IPS-18a (cell line): ENCODE results near the gene MEGF8.

Source experiments
- H3K27ac ChIP-seq: one replicate; pipeline ENCODE4 v1.5.1; 2013; ENCODE audit warnings: low read length
- H3K27me3 ChIP-seq: one replicate; pipeline ENCODE4 v1.6.1; 2013; ENCODE audit warnings: mild to moderate bottlenecking, low read length; ENCODE audit not compliant: control insufficient read depth, insufficient read depth
- H3K36me3 ChIP-seq: one replicate; pipeline ENCODE4 v1.6.1; 2013; ENCODE audit warnings: low read depth, low read length; ENCODE audit not compliant: control insufficient read depth
- H3K4me1 ChIP-seq: one replicate; pipeline ENCODE4 v1.6.1; 2013; ENCODE audit warnings: low read depth, low read length; ENCODE audit not compliant: control insufficient read depth
- H3K4me3 ChIP-seq: one replicate; pipeline ENCODE4 v1.5.1; 2013; ENCODE audit warnings: low read length
- H3K9ac ChIP-seq: one replicate; pipeline ENCODE4 v1.6.1; 2013; ENCODE audit warnings: mild to moderate bottlenecking, low read length, moderate library complexity
- H3K9me3 ChIP-seq: one replicate; pipeline ENCODE4 v1.6.1; 2013; ENCODE audit warnings: low read depth, low read length; ENCODE audit not compliant: control insufficient read depth

Gene MEGF8

GRCh38 chr19:42386974-42387707, 61.7 kb downstream of the MEGF8 start:
- no peaks in the 10 kb centered on the region for H3K4me1 ChIP-seq
- peaks cover 14% of the 10 kb centered on the region for H3K27me3 ChIP-seq
- H3K9me3 ChIP-seq: no peaks in the 10 kb centered on the region
- peak overlapping the region; percentile 77 for H3K4me3 ChIP-seq
- no peak overlapping the region for H3K27ac ChIP-seq
- H3K9ac ChIP-seq: peak overlapping the region; percentile 70
- no peaks in the 10 kb centered on the region for H3K36me3 ChIP-seq

- no peaks in the 10 kb centered on the region for H3K4me1 ChIP-seq
- peaks cover 14% of the 10 kb centered on the region for H3K27me3 ChIP-seq
- H3K36me3 ChIP-seq: no peaks in the 10 kb centered on the region
- no peak overlapping the region for H3K4me3 ChIP-seq
- H3K9me3 ChIP-seq: no peaks in the 10 kb centered on the region
- no peak overlapping the region for H3K9ac ChIP-seq
- H3K27ac ChIP-seq: no peak overlapping the region
These were observed 63.5 kb downstream of the MEGF8 start for GRCh38 chr19:42388851-42389489.

GRCh38 chr19:42389899-42390298, 64.5 kb downstream of the MEGF8 start, which contains the start of gene CNFN:
Gene CNFN, minus strand, starts transcription at chr19:42390297. Its CDS starts 1,260 bp downstream, at chr19:42389037.
- no peaks in the 10 kb centered on the region for H3K4me1 ChIP-seq
- H3K36me3 ChIP-seq: no peaks in the 10 kb centered on the region
- no peak within 1 kb of the TSS for H3K27ac ChIP-seq
- no peak within 1 kb of the TSS for H3K4me3 ChIP-seq
- H3K9ac ChIP-seq: no peak within 1 kb of the TSS
- H3K27me3 ChIP-seq: peaks cover 14% of the 10 kb centered on the region
- no peaks in the 10 kb centered on the region for H3K9me3 ChIP-seq

DNA sequence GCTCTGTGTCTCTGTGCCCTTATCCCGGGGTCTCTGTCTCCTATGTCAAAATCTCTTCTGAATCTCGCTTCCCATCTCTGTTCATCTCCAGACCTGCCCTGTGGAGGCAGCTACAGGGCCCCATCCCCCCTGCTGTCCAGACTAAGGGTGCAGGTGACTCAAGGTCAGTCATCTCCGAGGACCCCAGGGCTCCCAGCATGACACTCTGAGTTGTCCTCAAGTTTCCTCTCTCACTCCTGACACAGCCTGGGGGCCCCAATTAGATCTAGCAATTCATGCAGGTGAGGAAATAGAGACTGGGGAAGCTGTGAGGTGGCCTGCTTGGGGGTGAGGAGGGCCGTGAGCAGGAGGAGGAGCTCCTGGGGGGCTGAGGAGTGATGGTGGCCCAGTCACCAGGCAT, 66.7 kb downstream of the MEGF8 start:
- no peak overlapping the region for H3K27ac ChIP-seq
- no peaks in the 10 kb centered on the region for H3K36me3 ChIP-seq
- H3K9me3 ChIP-seq: no peaks in the 10 kb centered on the region
- H3K4me1 ChIP-seq: no peaks in the 10 kb centered on the region
- no peak overlapping the region for H3K4me3 ChIP-seq
- H3K9ac ChIP-seq: no peak overlapping the region
- peaks cover 14% of the 10 kb centered on the region for H3K27me3 ChIP-seq

DNA sequence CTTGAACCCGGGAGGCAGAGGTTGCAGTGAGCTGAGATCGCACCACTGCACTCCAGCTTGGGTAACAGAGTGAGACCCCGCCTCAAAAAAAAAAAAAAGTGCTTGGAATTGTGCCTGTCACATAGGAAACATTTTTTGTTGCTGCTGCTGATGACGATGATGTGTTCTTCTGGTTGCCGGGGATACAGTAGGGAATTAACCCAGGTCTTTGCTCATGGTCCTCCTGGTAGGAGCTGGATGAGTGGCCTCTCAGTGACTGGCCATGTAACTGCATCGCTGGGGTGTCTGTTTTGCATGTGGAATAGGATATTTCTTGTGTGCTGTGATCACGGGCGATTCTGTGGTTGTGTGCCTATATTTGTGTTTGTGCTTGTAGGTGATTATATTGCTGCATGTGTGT, 69.3 kb downstream of the MEGF8 start:
- peaks cover 9% of the 10 kb centered on the region for H3K27me3 ChIP-seq
- no peaks in the 10 kb centered on the region for H3K9me3 ChIP-seq
- no peaks in the 10 kb centered on the region for H3K36me3 ChIP-seq
- H3K9ac ChIP-seq: no peak overlapping the region
- H3K4me1 ChIP-seq: no peaks in the 10 kb centered on the region
- H3K4me3 ChIP-seq: no peak overlapping the region
- no peak overlapping the region for H3K27ac ChIP-seq

- Histone ChIP-seq H3K4me3 (peak overlapping the region; percentile 76), H3K27ac (no peak overlapping the region), H3K4me1 (no peaks in the 10 kb centered on the region), H3K27me3 (no peaks in the 10 kb centered on the region), H3K9ac (peak overlapping the region; percentile 63), H3K36me3 (no peaks in the 10 kb centered on the region), H3K9me3 (no peaks in the 10 kb centered on the region)
These were observed 71.2 kb downstream of the MEGF8 start for GRCh38 chr19:42396381-42397262.

- no peaks in the 10 kb centered on the region for H3K9me3 ChIP-seq
- no peaks in the 10 kb centered on the region for H3K4me1 ChIP-seq
- no peaks in the 10 kb centered on the region for H3K36me3 ChIP-seq
- peak overlapping the region; percentile 33 for H3K9ac ChIP-seq
- peak overlapping the region; percentile 76 for H3K4me3 ChIP-seq
- H3K27ac ChIP-seq: no peak overlapping the region
- peaks cover 6% of the 10 kb centered on the region for H3K27me3 ChIP-seq
These were observed 72.1 kb downstream of the MEGF8 start for GRCh38 chr19:42397263-42398166.

- Histone ChIP-seq H3K4me1 (no peaks in the 10 kb centered on the region), H3K27me3 (peaks cover 17% of the 10 kb centered on the region), H3K4me3 (no peak overlapping the region), H3K9me3 (no peaks in the 10 kb centered on the region), H3K36me3 (no peaks in the 10 kb centered on the region), H3K27ac (no peak overlapping the region), H3K9ac (no peak overlapping the region)
These were observed 75.0 kb downstream of the MEGF8 start for GRCh38 chr19:42400404-42400803.

GRCh38 chr19:42401365-42402303, 76.2 kb downstream of the MEGF8 start:
- Histone ChIP-seq H3K9ac (peak overlapping the region; percentile 60), H3K36me3 (no peaks in the 10 kb centered on the region), H3K4me1 (no peaks in the 10 kb centered on the region), H3K4me3 (peak overlapping the region; percentile 81), H3K27me3 (peaks cover 17% of the 10 kb centered on the region), H3K27ac (no peak overlapping the region), H3K9me3 (no peaks in the 10 kb centered on the region)
